Stimulated activated CD4-positive, alpha-beta T cell treated with anti-CD3 and anti-CD28 coated beads, Interleukin-1b, Interleukin-23, amount 100 ng/mL, for 1 hour (primary cell): ENCODE data around the gene HHATL.

Experiments
- DNase-seq, 2 donors: peaks; one replicate each; pipeline ENCODE4 v3.0.0-alpha.2; 2020; ENCODE audit warnings: low read depth in 2 of 2

The HHATL gene

DNA sequence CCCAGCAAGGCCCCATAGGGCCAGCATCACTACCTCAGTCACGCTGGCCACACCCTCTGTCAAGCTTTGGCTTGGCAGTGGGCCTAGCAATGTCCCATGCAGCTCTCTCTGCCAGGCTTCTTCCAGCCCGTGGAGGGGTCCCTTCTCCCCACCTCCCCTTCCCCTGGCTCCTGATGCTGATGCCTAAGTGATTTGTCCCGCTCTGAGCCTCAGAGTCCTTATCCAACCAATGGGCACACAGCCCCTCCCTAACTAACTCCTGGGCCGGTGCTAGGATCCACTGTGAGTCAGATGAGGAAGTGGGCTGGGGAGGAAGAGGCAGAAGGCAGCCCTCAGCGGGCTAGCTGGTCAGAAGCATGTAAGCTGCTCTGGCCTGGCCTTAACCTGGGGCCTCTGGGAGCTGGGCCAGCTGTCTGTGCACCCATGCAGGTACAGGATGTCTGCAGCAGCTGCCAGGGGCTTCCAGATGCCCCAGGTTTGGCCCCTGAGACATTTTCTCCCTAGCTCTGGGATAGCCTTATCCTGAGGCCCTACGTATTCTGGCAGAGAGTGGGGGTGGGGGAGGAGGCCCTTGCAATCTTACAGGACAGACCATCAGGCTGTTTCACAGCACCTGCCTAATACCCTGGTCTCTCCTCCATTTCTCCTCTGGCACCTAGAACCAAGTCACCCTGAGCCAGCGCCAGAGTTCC, 49.8 kb downstream of the HHATL start:
- DNase-seq = no peak

DNA sequence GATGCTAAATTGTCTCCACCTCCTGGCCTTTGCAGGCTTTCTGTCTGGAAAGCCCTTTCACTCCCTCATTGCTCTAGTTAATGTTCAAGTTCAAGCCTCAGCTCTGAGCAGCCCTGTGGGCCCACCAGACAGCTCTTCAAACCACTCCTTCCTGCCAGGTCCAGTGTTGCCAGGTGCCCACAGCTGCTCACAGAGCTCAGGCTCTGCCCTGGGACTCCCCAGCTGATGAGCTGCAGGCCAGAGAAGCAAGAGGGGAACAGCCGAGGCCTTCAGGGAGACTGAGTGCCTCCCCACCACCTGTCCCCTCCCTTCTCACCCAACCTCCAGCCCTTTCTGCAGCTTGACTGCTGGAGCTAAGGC, 50.4 kb downstream of the HHATL start:
- no peak for DNase-seq

- no peak for DNase-seq
Measured at GRCh38 chr3:42651248-42652091, 51.1 kb downstream of the HHATL start.

DNA sequence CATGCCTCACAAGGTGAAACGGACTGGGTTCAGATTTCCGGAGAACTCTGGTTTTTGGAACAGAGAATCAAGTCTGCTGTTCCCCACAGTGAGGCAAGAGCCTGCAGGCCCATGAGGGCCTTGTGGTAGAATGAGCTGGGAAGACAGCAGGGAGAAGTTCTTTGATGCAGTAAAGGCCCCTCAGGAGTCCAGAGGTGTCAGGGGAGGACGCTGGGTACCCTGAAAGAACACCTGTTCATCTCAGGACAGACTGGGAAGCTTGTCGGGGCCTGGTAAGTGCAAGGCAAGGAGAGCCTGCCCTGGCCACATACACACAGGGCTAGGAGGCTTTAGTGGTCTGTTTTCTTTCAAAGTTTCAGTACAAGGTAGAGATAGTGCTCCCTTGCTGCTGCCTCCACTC, 52.8 kb downstream of the HHATL start:
- no peak for DNase-seq

DNA sequence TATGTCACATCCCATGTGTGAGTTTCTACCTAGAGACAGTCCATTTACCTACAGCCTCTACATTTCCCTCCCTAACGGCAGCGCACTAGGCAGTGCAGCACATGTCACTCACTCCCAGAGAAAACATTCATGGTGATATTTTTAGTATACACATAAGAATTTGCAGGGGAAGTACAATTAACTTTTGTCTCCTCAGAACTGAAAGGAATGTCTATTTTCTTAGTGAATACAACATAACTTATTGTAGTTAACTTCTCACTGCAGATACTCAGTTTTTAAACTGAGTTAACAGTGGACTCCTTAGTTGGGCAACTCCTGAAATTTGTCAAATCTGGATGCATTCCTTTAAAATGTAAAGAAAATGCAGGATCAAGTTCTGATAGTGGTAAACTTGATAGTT, 53.6 kb downstream of the HHATL start:
- DNase-seq = no peak

GRCh38 chr3:42647821-42648459, 54.7 kb downstream of the HHATL start:
- DNase-seq = no peak
